Endothelial cell of umbilical vein (primary cell): ENCODE measurements around the gene SPINK7. TPM values are rescaled to one million over a fixed set of nuclear protein-coding genes. Genes with fewer than 3 reads are reported as not detected.

Experiments
- BruUV-seq: library from RNA; stranded (reverse); fragments of 400-500 nt; replicated peaks from 2 replicates; lab custom pipeline; 2021; lab: Mats Ljungman, UMichigan
- CTCF ChIA-PET: fragments of 300-600, 350-600 bp; sonication (Branson Sonifier 250); formaldehyde crosslinking; loops from one replicate; lab custom pipeline; 2021; ENCODE audit warnings: antibody characterized with exemption, inconsistent platforms; lab: Charles Lee
- POLR2A ChIA-PET: fragments of 300-600, 350-600 bp; sonication (Branson Sonifier 250); formaldehyde crosslinking; loops from one replicate; lab custom pipeline; 2021; ENCODE audit warnings: antibody characterized with exemption, inconsistent platforms; lab: Charles Lee
- DNase-seq: peaks from one replicate; pipeline ENCODE4 v3.0.0-alpha.2; 2011; ENCODE audit warnings: low read depth, low spot score
- FAIRE-seq: peaks from 2 replicates; lab custom pipeline; 2011; peaks lifted over from hg19 to GRCh38; lab: Jason Lieb, UNC
- H2AFZ ChIP-seq: 2 replicates; pipeline ENCODE4 v1.6.0; 2012; ENCODE audit warnings: low read depth, low read length, control low read depth, inconsistent platforms
- H3K27ac ChIP-seq: 2 replicates; pipeline ENCODE4 v1.5.1; 2011; ENCODE audit warnings: low read depth, mild to moderate bottlenecking, control low read depth, low read length, moderate library complexity; ENCODE audit not compliant: insufficient read depth
- H3K27me3 ChIP-seq, 2 experiments: 2 replicates each; pipeline versions ENCODE4 v1.6.0 to v1.6.1; 2011; ENCODE audit warnings: low read length in 2 of 2, mixed read lengths in 1 of 2; ENCODE audit not compliant: control insufficient read depth in 2 of 2, insufficient read depth in 2 of 2
- H3K36me3 ChIP-seq, 2 experiments: 2 replicates in 1 of 2; 3 replicates in 1 of 2; pipeline ENCODE4 v1.5.1; 2011; ENCODE audit warnings: low read length in 2 of 2, mild to moderate bottlenecking in 1 of 2, moderate library complexity in 1 of 2; ENCODE audit not compliant: control insufficient read depth in 2 of 2, insufficient read depth in 2 of 2; ENCODE audit errors: extremely low read depth in 1 of 2
- H3K4me1 ChIP-seq: 3 replicates; pipeline ENCODE4 v1.5.1; 2011; ENCODE audit warnings: mild to moderate bottlenecking, low read length; ENCODE audit not compliant: control insufficient read depth, insufficient read depth; ENCODE audit errors: extremely low read depth
- H3K4me2 ChIP-seq: 2 replicates; pipeline ENCODE4 v1.6.1; 2011; ENCODE audit warnings: low read length, control low read depth, mixed read lengths; ENCODE audit not compliant: insufficient read depth
- H3K4me3 ChIP-seq, 3 experiments: fragments of 200-600 bp in 1 of 3; sonication (generic), shearing (Covaris generic) in 1 of 3; replicated peaks in 1 of 3; 2 replicates each; pipeline ENCODE4 v1.5.1; 2011 to 2016; ENCODE audit warnings: control low read depth in 3 of 3, low read length in 3 of 3, mild to moderate bottlenecking in 2 of 3, inconsistent platforms in 1 of 3, low read depth in 1 of 3, moderate library complexity in 1 of 3; ENCODE audit not compliant: insufficient read depth in 1 of 3
- H3K79me2 ChIP-seq: 2 replicates; pipeline ENCODE4 v1.6.0; 2012; ENCODE audit warnings: low read length, inconsistent platforms; ENCODE audit not compliant: control insufficient read depth, insufficient read depth
- H3K9ac ChIP-seq: replicated peaks from 2 replicates; pipeline ENCODE3; 2011; ENCODE audit warnings: low read length, control low read depth; ENCODE audit not compliant: insufficient read depth; ENCODE audit errors: extremely low read depth
- H3K9me1 ChIP-seq: replicated peaks from 3 replicates; pipeline ENCODE4 v1.6.0; 2011; ENCODE audit warnings: mild to moderate bottlenecking, low read length; ENCODE audit not compliant: control insufficient read depth, insufficient read depth; ENCODE audit errors: extremely low read depth
- H3K9me3 ChIP-seq: replicated peaks from 2 replicates; pipeline ENCODE4 v1.5.1; 2012; ENCODE audit warnings: low read length, inconsistent platforms; ENCODE audit not compliant: control insufficient read depth, insufficient read depth
- H4K20me1 ChIP-seq: replicated peaks from 2 replicates; pipeline ENCODE3; 2011; ENCODE audit warnings: mild to moderate bottlenecking, low read length; ENCODE audit not compliant: control insufficient read depth, insufficient read depth; ENCODE audit errors: extremely low read depth
- CTCF ChIP-seq, 2 donors: IDR thresholded peaks; 1 replicate in 1 of 2; 2 replicates in 1 of 2; pipeline ENCODE4 v1.5.1; 2011; ENCODE audit warnings: low read length in 2 of 2, mild to moderate bottlenecking in 2 of 2, moderate library complexity in 2 of 2, control low read depth in 1 of 2, inconsistent platforms in 1 of 2, low read depth in 1 of 2; ENCODE audit not compliant: insufficient read depth in 1 of 2; ENCODE audit errors: extremely low read depth in 1 of 2
- EZH2 ChIP-seq: IDR thresholded peaks from 2 replicates; pipeline ENCODE4 v1.6.1; 2012; ENCODE audit warnings: borderline replicate concordance, low read depth, mild to moderate bottlenecking, moderate library complexity, low read length, inconsistent platforms; ENCODE audit not compliant: severe bottlenecking
- FOS ChIP-seq: IDR thresholded peaks from 2 replicates; pipeline ENCODE4 v1.6.1; 2011; ENCODE audit warnings: mild to moderate bottlenecking, low read length, moderate library complexity, borderline replicate concordance; ENCODE audit not compliant: insufficient read depth
- GATA2 ChIP-seq: IDR thresholded peaks from 2 replicates; pipeline ENCODE4 v1.7.0; 2011; ENCODE audit warnings: low read depth, mild to moderate bottlenecking, moderate library complexity, mixed read lengths, low read length; ENCODE audit not compliant: insufficient read length, insufficient read depth
- JUN ChIP-seq: IDR thresholded peaks from 2 replicates; pipeline ENCODE4 v1.6.1; 2011; ENCODE audit warnings: borderline replicate concordance, low read depth; ENCODE audit not compliant: insufficient read length, insufficient read depth
- MYC ChIP-seq: IDR thresholded peaks from one replicate; pipeline ENCODE4 v1.6.1; 2011; ENCODE audit warnings: mild to moderate bottlenecking, low read depth, low read length
- POLR2A ChIP-seq: IDR thresholded peaks from 2 replicates; pipeline ENCODE4 v1.6.1; 2012; ENCODE audit warnings: low read depth, mild to moderate bottlenecking, control low read depth, low read length
- POLR2AphosphoS5 ChIP-seq: IDR thresholded peaks from 2 replicates; pipeline ENCODE4 v1.6.1; 2012; ENCODE audit warnings: low read depth, mild to moderate bottlenecking, control low read depth, low read length, moderate library complexity; ENCODE audit not compliant: insufficient read depth
- dilution Hi-C: fragments of 300-500 bp; cut with MboI; formaldehyde crosslinking; loops from one replicate; pipeline ENCODE4 v1.15.0; 2019; ENCODE audit warnings: low sequenced_read_pairs; ENCODE audit not compliant: extremely low pct_ligation_motif_present
- intact Hi-C: fragments of 100-400 bp; cut with micrococcal nuclease; formaldehyde crosslinking; loops from one replicate; pipeline ENCODE4 v1.10.0; 2022
- polyA plus RNA-seq, 4 experiments: library from polyadenylated mRNA; depleted of rRNA in 3 of 4; stranded (reverse) in 3 of 4; unstranded in 1 of 4; fragments of >200 nt; gene quantifications; 2 replicates each; pipeline versions ENCODE4 v1.2.1 to v1.2.3, GENCODE V29; 2011 to 2012; ENCODE audit warnings: missing spikeins in 1 of 4
- total RNA-seq: library from RNA; stranded (reverse); gene quantifications from 2 replicates; pipeline ENCODE4 v1.2.3, GENCODE V29; 2021
- TF ChIP-seq, protein P1 (sequence below): IDR thresholded peaks from 2 replicates; pipeline ENCODE4 v1.6.1; 2011; ENCODE audit not compliant: insufficient read depth, insufficient read length

Gene SPINK7
- total and polyA plus RNA-seq, 2 donors (not counting 3 experiments of a cell fraction or from before 2014, with no cell fraction given), result not detected

DNA sequence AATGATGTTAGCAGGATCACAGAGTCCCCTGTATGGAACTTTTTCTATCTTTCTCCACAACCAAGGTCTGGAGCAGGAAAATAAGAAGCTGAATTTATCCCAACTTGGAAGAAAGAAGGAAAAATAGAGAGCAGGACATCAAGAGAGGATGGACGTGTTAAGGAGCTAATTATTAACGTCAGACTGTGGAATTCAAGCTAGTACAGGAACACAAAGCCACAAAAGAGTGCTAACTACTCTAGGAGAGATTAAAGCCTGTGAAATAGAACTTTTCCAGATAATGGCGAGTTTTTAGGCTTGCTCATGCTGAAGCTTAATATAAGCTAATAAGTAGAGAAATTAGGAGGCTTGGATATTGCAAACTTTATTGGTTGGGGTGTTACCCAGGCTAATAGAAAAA lies 44.3 kb upstream of the SPINK7 start:
- no peak overlapping the region for H3K9ac ChIP-seq

More for the DNA sequence above, 44.3 kb upstream of the SPINK7 start:
- Histone ChIP-seq H3K9me1 (no peaks in the 10 kb centered on the region), H3K79me2 (no peaks in the 10 kb centered on the region), H4K20me1 (no peaks in the 10 kb centered on the region), H3K4me1 (no peaks in the 10 kb centered on the region), H3K4me2 (no peak overlapping the region), H3K27ac (no peak overlapping the region), H3K9me3 (no peaks in the 10 kb centered on the region), H3K27me3 (no peaks in the 10 kb centered on the region), H3K4me3 (no peak overlapping the region), H3K36me3 (no peaks in the 10 kb centered on the region), H2AFZ (no peak overlapping the region)
- dilution Hi-C loops (no loop called here), intact Hi-C loops (no loop called here)
- no TSS peak for BruUV-seq
- TF ChIP-seq GATA2 (no peak), CTCF (IDR thresholded peaks at IDR 0.05; ENCODE audit: extremely low read depth in 1 of 2, insufficient read depth in 1 of 2, low read depth in 1 of 2, low read length in 2 of 2) (no peak), POLR2AphosphoS5 (no peak), MYC (no peak), POLR2A (no peak), JUN (no peak), EZH2 (no peak), FOS (no peak)
- TF ChIP-seq, protein P1, sequence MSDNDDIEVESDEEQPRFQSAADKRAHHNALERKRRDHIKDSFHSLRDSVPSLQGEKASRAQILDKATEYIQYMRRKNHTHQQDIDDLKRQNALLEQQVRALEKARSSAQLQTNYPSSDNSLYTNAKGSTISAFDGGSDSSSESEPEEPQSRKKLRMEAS, result no peak
- ChIA-PET CTCF (interaction anchor here (0.8 to 1.8 kb wide), 8 partner anchors 9 to 463 kb away, joined by 3 to 8 read pairs (median 4); no protein-coding TSS in a partner anchor), POLR2A (interaction anchor here (0.5 kb wide), 1 partner anchor 485 kb away, joined by 3 read pairs; the partner anchor contains the start of gene JAKMIP2)
- no peak for FAIRE-seq
- no peak for DNase-seq
